Esophagus muscularis mucosa (tissue), 4 donors: ENCODE data around the gene DNAJC11. TPM values are rescaled to one million over a fixed set of nuclear protein-coding genes. Genes with fewer than 3 reads are reported as not detected.
"Not testable (repeated sequence)": the region's sequence is repeated elsewhere in the genome, so short reads cannot be mapped to it uniquely, and the experiment has no call there.

ENCODE experiments used
- DNase-seq: peaks from one replicate; pipeline ENCODE4 v3.0.0-alpha.2; 2017; ENCODE audit errors: extremely low spot score
- H3K27ac ChIP-seq, 4 donors: fragments of 200-600 bp; sonication (generic); replicated peaks in 1 of 4; 1 replicate in 3 of 4; 2 replicates in 1 of 4; pipeline ENCODE4 v1.5.1; 2016 to 2019; ENCODE audit warnings: mild to moderate bottlenecking in 1 of 4
- H3K27me3 ChIP-seq, 4 donors: fragments of 200-600 bp; sonication (generic); one replicate each; pipeline versions ENCODE4 v1.5.1 to v1.6.0; 2016 to 2019
- H3K36me3 ChIP-seq, 4 donors: fragments of 200-600 bp; sonication (generic); one replicate each; pipeline ENCODE4 v1.5.1; 2016 to 2019
- H3K4me1 ChIP-seq, 4 donors: fragments of 200-600 bp; sonication (generic); one replicate each; pipeline ENCODE4 v1.5.1; 2016 to 2019
- H3K4me3 ChIP-seq, 4 donors: fragments of 200-600 bp; sonication (generic); 1 replicate in 2 of 4; 2 replicates in 2 of 4; pipeline ENCODE4 v1.5.1; 2016 to 2019; ENCODE audit warnings: mild to moderate bottlenecking in 4 of 4, moderate library complexity in 1 of 4
- H3K9me3 ChIP-seq, 4 donors: fragments of 200-600 bp; sonication (generic); 1 replicate in 3 of 4; 2 replicates in 1 of 4; pipeline ENCODE4 v1.5.1; 2016 to 2019
- EP300 ChIP-seq: sonication (generic); formaldehyde crosslinking; IDR thresholded peaks from one replicate; pipeline ENCODE4 v1.6.1; 2017; ENCODE audit warnings: antibody characterized with exemption
- POLR2A ChIP-seq: fragments of 450-650 bp; IDR thresholded peaks from one replicate; pipeline ENCODE4 v1.6.1; 2017; ENCODE audit warnings: antibody characterized with exemption, moderate library complexity, mild to moderate bottlenecking, low read depth
- POLR2AphosphoS5 ChIP-seq, 2 donors: sonication (generic); formaldehyde crosslinking; IDR thresholded peaks; one replicate each; pipeline ENCODE4 v1.6.1; 2017; ENCODE audit warnings: antibody characterized with exemption in 2 of 2
- WGBS: methylation state at CpG from one replicate; pipeline ENCODE4 v1.1.5; 2018; 5-methylcytosine and 5-hydroxymethylcytosine counted together
- intact Hi-C: fragments of 100-400 bp; cut with DNase I; formaldehyde crosslinking; loops from one replicate; pipeline ENCODE4 v1.15.1; 2023
- total RNA-seq, 4 donors: library from RNA; depleted of rRNA; stranded (reverse); fragments of >200 nt; gene quantifications; one replicate each; pipeline versions ENCODE4 v1.1.0 to v1.2.1, GENCODE V29; 2016
- TF ChIP-seq, protein P1 (sequence below), 3 experiments: fragments of 200-600 bp in 2 of 3; fragments of 450-650 bp in 1 of 3; sonication (generic) in 2 of 3; IDR thresholded peaks; one replicate each; pipeline ENCODE4 v1.5.1; 2017 to 2019; ENCODE audit warnings: antibody characterized with exemption in 3 of 3, mild to moderate bottlenecking in 2 of 3, moderate library complexity in 1 of 3

Gene DNAJC11
- total RNA-seq, 4 donors from 2014 or later, result 19.4 to 37.8 (median 29.0) TPM

DNA sequence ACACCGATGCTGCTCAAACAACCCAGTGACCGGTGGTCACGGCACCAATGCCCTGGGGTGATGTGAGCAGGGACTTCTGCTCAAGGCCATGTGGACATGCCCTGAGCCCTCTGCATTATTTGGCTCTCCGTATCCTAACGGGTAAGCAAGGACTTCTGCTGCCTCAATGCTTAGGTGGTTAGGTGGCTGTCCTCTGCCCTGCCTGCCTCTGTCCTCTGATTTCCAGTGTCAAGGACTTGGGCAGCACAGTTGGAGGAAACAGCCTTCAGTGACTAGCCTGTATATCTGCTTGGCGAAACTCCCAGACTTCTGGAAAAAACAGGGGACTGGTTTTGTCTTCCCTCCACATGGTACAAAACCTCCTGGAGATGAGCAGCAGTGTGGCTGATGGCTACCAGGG lies 34.5 kb downstream of the DNAJC11 start:
- no peak overlapping the region for H3K27ac ChIP-seq
- TF ChIP-seq POLR2AphosphoS5 (IDR thresholded peaks at IDR 0.05), result no peak
- TF ChIP-seq POLR2A, result no peak
- no peak for TF ChIP-seq EP300
- TF ChIP-seq, protein P1, sequence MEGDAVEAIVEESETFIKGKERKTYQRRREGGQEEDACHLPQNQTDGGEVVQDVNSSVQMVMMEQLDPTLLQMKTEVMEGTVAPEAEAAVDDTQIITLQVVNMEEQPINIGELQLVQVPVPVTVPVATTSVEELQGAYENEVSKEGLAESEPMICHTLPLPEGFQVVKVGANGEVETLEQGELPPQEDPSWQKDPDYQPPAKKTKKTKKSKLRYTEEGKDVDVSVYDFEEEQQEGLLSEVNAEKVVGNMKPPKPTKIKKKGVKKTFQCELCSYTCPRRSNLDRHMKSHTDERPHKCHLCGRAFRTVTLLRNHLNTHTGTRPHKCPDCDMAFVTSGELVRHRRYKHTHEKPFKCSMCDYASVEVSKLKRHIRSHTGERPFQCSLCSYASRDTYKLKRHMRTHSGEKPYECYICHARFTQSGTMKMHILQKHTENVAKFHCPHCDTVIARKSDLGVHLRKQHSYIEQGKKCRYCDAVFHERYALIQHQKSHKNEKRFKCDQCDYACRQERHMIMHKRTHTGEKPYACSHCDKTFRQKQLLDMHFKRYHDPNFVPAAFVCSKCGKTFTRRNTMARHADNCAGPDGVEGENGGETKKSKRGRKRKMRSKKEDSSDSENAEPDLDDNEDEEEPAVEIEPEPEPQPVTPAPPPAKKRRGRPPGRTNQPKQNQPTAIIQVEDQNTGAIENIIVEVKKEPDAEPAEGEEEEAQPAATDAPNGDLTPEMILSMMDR (IDR thresholded peaks at IDR 0.05), result no peak
- no peaks in the 10 kb centered on the region for H3K9me3 ChIP-seq
- WGBS, result 94% methylated on average over 3 of the region's 6 CpGs
- peaks cover 0 to 14% (median 0%) of the 10 kb centered on the region in 4 donors for H3K4me1 ChIP-seq
- DNase-seq, result no peak
- H3K36me3 ChIP-seq, result peaks cover 23 to 44% (median 28%) of the 10 kb centered on the region in 4 donors
- H3K4me3 ChIP-seq, result no peak overlapping the region
- intact Hi-C loops, result no loop called here
- no peaks in the 10 kb centered on the region for H3K27me3 ChIP-seq

DNA sequence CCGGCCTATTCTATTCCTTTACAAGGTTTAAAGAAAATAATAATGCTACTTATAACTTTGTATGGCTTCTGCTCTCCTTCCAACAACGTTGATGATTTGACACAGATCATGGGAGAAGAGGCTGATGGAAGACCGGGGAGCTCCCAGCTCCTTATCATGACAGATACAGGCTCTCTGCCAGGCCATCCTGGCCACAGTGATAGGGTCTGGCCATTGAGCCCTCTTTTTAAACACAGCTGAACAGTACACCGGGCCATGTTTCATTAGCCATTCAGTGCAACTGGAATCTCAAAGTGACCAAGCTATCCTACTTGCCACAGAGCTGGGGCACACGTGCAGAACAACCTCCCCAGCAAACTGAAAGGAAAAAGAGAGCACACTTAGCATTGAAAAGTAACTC lies 34.9 kb downstream of the DNAJC11 start:
- no peak overlapping the region for H3K27ac ChIP-seq
- H3K9me3 ChIP-seq, result no peaks in the 10 kb centered on the region
- WGBS, result 95% methylated on average over 5 of the region's 5 CpGs
- intact Hi-C loops, result no loop called here
- no peak for DNase-seq
- no peaks in the 10 kb centered on the region for H3K27me3 ChIP-seq
- H3K4me1 ChIP-seq, result peaks cover 0 to 9% (median 0%) of the 10 kb centered on the region in 4 donors
- no peak overlapping the region for H3K4me3 ChIP-seq
- TF ChIP-seq POLR2AphosphoS5 (IDR thresholded peaks at IDR 0.05), result no peak
- TF ChIP-seq, protein P1 (IDR thresholded peaks at IDR 0.05), result no peak
- TF ChIP-seq EP300, result no peak
- no peak for TF ChIP-seq POLR2A
- H3K36me3 ChIP-seq, result peaks cover 23 to 44% (median 28%) of the 10 kb centered on the region in 4 donors

DNA sequence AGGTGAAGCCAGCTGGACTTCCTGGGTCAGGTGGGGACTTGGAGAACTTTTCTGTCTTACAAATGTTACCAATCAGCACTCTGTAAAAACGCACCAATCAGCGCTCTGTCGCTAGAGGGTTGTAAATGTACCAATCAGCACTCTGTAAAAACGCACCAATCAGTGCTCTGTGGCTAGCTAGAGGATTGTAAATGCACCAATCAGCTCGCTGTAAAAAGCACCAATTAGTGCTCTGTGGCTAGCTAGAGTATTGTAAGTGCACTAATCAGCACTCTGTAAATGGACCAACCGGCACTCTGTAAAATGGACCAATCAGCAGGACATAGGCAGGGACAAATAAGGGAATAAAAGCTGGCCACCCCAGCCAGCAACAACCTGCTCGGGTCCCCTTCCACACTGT lies 39.1 kb downstream of the DNAJC11 start:
- H3K27me3 ChIP-seq, DNase-seq, H3K4me1 ChIP-seq, H3K27ac ChIP-seq, intact Hi-C loops, H3K4me3 ChIP-seq, H3K9me3 ChIP-seq: not testable (repeated sequence)
- 94% methylated on average over 7 of the region's 7 CpGs for WGBS
- peaks cover 14 to 32% (median 24%) of the 10 kb centered on the region in 4 donors for H3K36me3 ChIP-seq

DNA sequence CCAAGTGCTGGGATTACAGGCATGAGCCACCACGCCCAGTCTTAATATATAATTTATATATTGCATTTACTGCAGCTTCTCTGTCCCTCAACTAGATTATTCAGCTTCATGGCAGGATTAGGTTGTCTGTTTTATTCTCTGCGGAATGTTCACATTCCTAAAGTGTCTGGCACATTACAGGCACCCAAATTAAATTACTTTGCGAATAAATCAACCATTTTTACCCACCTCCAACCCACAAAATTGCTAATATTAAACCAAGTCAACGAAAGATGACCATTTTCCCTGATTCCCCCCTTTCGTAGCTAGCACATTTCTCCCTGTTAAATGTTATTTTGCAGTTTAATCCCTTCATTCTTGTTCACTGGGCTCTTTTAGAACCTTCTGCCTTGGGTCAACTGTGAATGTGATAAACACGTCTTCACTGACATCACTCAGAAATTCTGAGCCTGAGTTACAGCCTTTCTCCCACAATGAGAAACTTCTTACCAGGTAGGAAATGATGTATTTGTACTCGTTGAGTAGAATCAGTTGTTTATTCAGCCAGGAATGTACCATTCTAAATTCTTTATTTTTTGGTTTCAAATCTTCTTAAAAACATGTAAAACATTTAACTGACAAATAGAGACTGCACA lies 41.1 kb downstream of the DNAJC11 start:
- Histone ChIP-seq H3K27ac (no peak overlapping the region), H3K9me3 (no peaks in the 10 kb centered on the region), H3K4me3 (no peak overlapping the region), H3K4me1 (no peaks in the 10 kb centered on the region), H3K27me3 (no peaks in the 10 kb centered on the region), H3K36me3 (peaks cover 5 to 17% (median 9%) of the 10 kb centered on the region in 4 donors)
- intact Hi-C loops, result no loop called here
- WGBS, result 86% methylated on average over 7 of the region's 7 CpGs
- DNase-seq, result no peak
- TF ChIP-seq POLR2A, result no peak
- no peak for TF ChIP-seq EP300
- TF ChIP-seq, protein P1 (IDR thresholded peaks at IDR 0.05), result no peak
- TF ChIP-seq POLR2AphosphoS5 (IDR thresholded peaks at IDR 0.05), result no peak

DNA sequence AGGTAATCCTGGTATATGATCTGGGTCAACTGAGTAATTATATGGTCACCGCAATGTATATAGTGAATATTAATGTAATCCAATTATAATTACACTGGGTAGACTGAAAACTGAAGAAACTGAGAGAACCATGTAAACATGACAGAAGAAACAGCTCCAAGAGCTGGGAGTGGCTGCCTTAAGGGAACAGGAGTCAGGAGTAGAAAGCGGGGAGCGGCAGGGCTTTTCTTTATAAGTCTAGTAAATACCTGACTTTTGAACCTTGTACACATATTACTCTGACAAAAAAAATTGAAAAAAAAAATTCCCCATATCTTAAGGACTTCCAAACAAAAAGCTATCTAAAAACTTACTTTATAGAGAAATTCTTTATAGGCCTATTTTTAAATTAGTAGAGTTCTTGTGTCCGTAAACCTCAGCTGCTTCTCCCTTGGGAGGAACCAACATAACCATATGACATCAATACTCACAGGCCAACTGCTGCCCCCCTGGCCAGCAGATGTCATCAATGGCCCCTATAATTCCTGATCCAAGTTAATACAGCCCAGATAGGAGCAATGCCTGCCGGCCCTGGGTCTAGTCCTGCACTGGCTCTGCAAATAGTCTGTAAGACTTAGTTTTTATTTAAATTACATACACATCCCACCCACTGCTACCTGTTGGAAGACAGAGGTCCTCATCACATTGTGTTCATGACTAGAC lies 43.1 kb downstream of the DNAJC11 start:
- 86% methylated on average over 5 of the region's 5 CpGs for WGBS

More for the DNA sequence above, 43.1 kb downstream of the DNAJC11 start:
- Histone ChIP-seq H3K27ac (no peak overlapping the region), H3K4me3 (no peak overlapping the region), H3K36me3 (peaks cover 3 to 18% (median 10%) of the 10 kb centered on the region in 4 donors), H3K9me3 (no peaks in the 10 kb centered on the region), H3K4me1 (no peaks in the 10 kb centered on the region), H3K27me3 (no peaks in the 10 kb centered on the region)
- DNase-seq, result no peak
- no peak for TF ChIP-seq EP300
- intact Hi-C loops, result no loop called here
